Activated T-helper 1 cell treated with anti-CD3 and anti-CD28 coated beads, Interleukin-2, amount 50 U/mL, for 16 hours (primary cell): ENCODE results near the gene HIVEP3.

ENCODE experiments used
- DNase-seq, 2 donors: peaks; one replicate each; pipeline ENCODE4 v3.0.0-alpha.2; 2020; ENCODE audit warnings: low read depth in 1 of 2, low spot score in 1 of 2

Gene HIVEP3

GRCh38 chr1:41894101-41894807, 24.5 kb downstream of the HIVEP3 start:
- no peak for DNase-seq

GRCh38 chr1:41892301-41892781, 26.4 kb downstream of the HIVEP3 start:
- no peak for DNase-seq

GRCh38 chr1:41891199-41891896, 27.4 kb downstream of the HIVEP3 start:
- peak; percentile 17 to 41 for DNase-seq

GRCh38 chr1:41890825-41891198, 27.9 kb downstream of the HIVEP3 start:
- DNase-seq = no peak

GRCh38 chr1:41889506-41890414, 29.0 kb downstream of the HIVEP3 start:
- DNase-seq = no peak

GRCh38 chr1:41888756-41889155, 30.0 kb downstream of the HIVEP3 start:
- DNase-seq = no peak

- no peak for DNase-seq
Observed at GRCh38 chr1:41887365-41887764, 31.4 kb downstream of the HIVEP3 start.

- DNase-seq = no peak
Observed at GRCh38 chr1:41884256-41885230, 34.2 kb downstream of the HIVEP3 start.

GRCh38 chr1:41883507-41883906, 35.2 kb downstream of the HIVEP3 start:
- DNase-seq = no peak

GRCh38 chr1:41882486-41882885, 36.2 kb downstream of the HIVEP3 start:
- no peak for DNase-seq

GRCh38 chr1:41882068-41882477, 36.6 kb downstream of the HIVEP3 start:
- no peak for DNase-seq

- DNase-seq = no peak
Observed at GRCh38 chr1:41880950-41881885, 37.5 kb downstream of the HIVEP3 start.

- DNase-seq = no peak
Observed at GRCh38 chr1:41880261-41880660, 38.5 kb downstream of the HIVEP3 start.

GRCh38 chr1:41879617-41880016, 39.1 kb downstream of the HIVEP3 start:
- no peak for DNase-seq

GRCh38 chr1:41878911-41879310, 39.8 kb downstream of the HIVEP3 start:
- no peak for DNase-seq

- DNase-seq = no peak
Observed at GRCh38 chr1:41878495-41878894, 40.2 kb downstream of the HIVEP3 start.

- DNase-seq = no peak
Observed at GRCh38 chr1:41876576-41877445, 41.9 kb downstream of the HIVEP3 start.

GRCh38 chr1:41875487-41875886, 43.2 kb downstream of the HIVEP3 start:
- DNase-seq = no peak
